Left hindlimb (tissue), 1 donor: ENCODE data around the gene BUD31.
"Not testable (repeated sequence)": the region's sequence is repeated elsewhere in the genome, so short reads cannot be mapped to it uniquely, and the experiment has no call there.

ENCODE experiments used
- DNase-seq: peaks from one replicate; pipeline ENCODE4 v3.0.0-alpha.2; 2018

BUD31 gene

GRCh38 chr7:99408379-99409191, at the start of gene BUD31, which contains the start of gene PDAP1:
Gene BUD31 (plus strand): TSS chr7:99408969. CDS start chr7:99411093, 2,124 bp downstream.
Gene PDAP1 (minus strand): TSS chr7:99408597. CDS start chr7:99408548, 49 bp downstream.
- DNase-seq: peak; percentile 96

DNA sequence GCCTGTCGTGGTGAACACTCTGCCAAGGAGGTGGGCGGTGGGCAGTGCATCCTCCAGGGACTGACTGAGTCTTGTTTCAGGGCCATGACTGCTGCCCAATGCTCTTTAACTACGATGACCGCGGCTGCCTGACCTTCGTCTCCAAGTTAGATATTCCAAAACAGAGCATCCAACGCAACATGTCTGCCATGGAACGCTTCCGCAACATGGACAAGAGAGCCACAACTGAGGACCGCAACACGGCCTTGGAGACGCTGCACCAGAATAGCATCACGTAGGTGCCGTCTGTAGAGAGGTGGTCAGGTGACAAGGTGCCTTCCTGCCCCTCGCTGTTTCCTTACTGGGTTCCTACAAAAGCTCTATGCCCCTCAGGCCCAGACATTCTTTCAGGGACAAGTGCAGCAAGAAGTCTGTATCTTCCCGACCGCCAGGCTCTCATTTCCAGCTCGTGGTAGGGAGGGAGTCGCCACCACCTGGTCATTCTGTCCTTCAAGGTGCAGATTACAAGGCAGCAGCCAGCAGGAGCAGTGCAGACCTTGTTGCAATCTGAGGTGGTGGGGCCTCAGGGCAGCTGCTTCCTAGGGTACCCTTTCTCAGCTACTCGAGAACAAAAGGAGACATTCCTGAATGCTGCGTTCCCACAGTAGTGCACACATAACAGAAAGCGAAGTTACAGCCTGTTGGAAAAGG, 49.2 kb upstream of the BUD31 start:
- no peak for DNase-seq

- no peak for DNase-seq
These were observed 46.0 kb upstream of the BUD31 start for GRCh38 chr7:99362801-99363200.

DNA sequence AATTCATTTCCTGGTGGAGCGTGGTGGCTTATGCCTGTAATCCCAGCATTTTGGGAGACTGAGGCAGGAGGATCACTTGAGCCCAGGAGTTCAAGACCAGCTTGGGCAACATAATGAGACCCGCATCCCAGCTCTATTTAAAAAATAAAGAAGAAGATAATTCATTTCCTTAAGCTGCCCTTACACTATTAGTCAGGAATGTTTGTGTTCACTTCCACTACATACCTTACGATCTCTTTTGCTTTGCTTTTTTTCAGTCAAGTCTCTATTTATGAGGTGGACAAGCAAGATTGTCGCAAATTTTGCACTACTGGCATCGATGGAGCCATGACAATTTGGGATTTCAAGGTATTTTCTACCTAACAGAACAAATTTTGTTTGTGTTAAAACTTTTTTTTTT, 45.5 kb upstream of the BUD31 start:
- DNase-seq: no peak

DNA sequence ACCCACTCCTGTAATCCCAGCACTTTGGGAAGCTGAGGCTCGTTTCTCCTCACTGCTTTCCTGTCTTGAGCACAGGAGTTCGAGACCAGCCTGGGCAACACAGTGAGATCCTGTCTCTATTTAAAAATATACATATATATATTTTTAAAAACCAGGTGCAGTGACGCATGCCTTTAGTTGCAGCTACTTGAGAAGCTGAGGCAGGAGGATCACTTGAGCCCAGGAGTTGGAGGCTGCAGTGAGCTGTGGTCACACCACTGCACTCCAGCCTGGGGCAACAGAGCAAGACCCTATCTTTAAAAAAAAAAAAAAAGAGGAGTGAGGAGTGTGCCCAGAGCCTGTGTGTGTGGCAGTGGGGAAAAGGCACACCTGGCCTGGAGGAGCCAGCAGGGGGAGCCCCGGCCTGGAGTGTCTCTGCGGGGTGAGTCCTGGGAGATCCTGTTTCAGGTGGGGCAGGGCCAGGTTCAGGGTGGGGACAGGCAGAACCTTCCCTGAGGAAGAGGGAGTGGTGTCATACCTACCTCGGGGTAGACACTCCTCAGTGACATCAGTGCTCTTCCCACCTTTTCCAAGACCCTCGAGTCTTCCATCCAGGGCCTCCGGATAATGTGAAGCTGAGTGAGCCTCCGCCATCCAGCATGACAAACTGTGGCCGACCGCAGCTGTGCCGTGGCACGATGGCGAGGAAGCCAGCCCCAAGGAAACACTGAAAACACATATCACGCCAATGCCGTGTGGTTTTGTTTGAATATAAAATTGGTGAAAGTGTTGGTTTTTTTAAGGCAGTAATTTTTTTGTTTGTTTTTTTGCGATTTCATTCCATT, 43.2 kb upstream of the BUD31 start:
- no peak for DNase-seq

GRCh38 chr7:99366646-99367045, 42.1 kb upstream of the BUD31 start:
- no peak for DNase-seq

GRCh38 chr7:99368750-99369389, 39.9 kb upstream of the BUD31 start:
- no peak for DNase-seq

DNA sequence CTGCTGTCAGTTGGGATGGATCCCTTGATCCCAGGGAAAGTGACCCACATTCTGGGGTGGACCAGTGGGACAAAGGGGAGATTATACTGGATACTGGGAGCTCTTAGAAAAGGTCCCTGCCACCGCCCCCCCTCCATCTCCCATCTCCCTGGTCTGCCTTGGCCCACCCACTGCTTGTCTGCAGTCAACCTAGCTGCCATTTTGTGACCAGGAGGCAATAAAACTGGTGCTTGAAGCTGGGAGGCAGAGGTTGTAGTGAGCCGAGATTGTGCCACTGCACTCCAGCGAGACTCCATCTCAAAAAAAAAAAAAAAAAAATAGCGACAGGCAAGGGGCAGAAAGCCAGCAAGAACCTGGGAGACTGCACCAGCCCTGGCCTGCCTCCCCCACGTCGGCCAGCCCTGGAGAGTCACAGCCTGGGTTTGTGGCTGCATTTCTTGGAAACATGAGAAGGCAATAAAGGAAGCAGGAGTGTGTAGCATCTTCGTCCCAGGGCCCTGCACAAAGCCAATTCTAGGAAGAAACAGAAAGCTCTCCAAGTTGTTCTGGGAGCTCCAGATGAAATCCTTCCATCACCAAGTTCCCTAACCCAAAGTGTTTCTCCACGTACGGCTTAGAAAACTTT, 38.9 kb upstream of the BUD31 start:
- peak; percentile 63 for DNase-seq

- DNase-seq: no peak
These were observed 37.3 kb upstream of the BUD31 start for GRCh38 chr7:99371376-99371920.

- no peak for DNase-seq
These were observed 36.3 kb upstream of the BUD31 start for GRCh38 chr7:99372275-99373090.

DNA sequence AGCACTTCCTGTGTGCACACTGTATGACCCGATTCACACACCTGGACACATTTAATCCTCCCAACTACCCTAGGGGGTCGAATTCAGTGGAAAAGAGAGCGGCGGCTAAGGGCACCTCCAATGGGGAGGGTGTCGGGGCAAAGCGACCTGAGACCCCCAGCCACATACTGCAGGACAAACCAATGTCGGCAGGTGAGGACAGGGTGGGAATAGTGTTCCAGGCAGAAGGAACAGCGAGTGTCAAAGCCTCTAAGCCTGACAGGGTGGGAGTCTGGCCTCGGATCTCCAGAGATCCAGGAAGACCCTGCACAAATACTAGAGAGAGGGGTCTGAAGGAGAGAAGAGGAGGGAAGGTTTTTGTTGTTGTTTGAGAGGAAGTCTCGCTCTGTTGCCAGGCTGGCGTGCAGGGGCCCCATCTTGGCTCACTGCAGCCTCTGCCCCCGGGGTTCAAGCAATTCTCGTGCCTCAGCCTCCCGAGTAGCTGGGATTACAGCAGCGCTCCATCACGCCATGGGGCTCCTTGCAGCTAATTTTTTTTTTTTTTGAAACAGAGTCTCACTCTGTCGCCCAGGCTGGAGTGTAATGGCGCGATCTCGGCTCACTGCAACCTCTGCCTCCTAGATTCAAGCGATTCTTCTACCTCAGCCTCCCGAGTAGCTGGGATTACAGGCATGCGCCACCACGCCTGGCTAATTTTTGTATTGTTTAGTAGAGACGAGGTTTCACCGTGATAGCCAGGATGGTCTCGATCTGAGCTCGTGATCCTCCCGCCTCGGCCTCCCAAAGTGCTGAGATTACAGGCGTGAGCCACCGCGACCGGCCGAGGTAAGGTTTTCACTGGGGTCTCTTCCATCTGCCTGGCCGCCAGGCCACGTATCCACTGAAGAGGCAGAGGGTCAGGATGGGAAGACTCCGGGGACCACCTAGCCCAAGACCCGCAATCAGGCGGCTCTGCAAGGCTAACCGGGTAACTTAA, 35.4 kb upstream of the BUD31 start:
- no peak for DNase-seq

- DNase-seq: peak; percentile 85
These were observed 34.4 kb upstream of the BUD31 start, which contains the start of gene ARPC1B for GRCh38 chr7:99374111-99375064. Gene ARPC1B (plus strand): TSS chr7:99374730. CDS start chr7:99385715, 10,985 bp downstream.

DNA sequence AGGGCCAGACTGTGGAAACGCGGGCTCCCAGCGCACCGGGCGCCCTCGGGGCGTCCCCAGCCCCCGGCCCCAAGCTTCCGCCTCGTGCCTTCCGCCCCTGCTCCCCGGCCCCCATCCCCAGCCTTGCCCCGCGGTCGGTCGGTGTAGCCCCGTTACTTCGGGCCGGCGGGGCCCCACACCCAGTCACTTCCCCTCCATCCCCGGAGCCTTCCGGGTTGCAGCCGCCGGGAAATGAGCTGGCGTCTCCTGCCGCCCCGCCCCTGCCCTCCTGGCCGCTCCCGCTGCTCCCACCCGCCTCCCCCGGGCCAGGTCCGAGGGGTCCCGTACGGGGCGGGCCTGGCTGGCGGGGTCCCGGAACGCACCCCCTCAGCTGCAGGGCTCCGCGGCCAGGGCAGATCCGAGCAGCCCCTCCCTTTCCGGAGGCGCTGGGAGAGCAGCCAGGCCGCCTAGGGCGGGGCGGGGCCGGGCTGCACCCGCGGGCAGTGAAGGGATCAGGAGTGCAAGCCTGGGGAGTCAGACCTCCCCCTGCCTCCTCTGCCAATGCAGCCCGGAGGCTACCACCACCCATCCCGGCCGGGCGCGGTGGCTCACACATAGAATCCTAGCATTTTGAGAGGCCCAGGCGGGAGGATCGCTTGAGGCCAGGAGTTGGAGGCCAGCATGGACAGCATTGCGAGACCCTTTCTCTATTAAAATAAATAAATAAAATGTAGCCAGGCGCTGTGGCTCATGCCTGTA, 33.5 kb upstream of the BUD31 start:
- DNase-seq: peak; percentile 86

DNA sequence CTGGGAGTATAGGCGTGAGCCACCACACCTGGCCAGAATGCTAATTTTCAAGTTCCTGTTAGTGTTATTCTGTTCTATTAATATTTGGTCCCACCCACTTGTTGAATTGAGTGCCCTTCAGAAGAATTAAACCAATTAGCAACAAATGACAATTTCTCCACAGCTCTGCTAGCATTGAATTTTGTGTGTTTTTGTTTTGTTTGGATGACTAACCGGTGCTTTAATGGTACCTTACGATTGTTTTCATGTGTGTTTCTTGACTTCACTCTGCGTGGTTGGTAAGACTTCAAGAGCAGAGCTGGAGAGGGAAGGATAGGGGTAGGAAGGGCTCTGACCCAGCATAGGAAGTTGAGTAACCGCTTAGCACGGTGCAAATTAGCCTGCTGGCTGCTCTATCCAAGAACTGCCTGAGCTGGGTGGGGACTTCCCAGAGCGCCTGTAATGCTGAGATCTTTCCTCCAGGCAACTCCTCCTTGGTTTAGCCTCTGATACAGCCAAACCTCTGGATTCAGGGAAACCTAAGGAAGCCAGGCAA, 29.7 kb upstream of the BUD31 start:
- peak; percentile 80 for DNase-seq

DNA sequence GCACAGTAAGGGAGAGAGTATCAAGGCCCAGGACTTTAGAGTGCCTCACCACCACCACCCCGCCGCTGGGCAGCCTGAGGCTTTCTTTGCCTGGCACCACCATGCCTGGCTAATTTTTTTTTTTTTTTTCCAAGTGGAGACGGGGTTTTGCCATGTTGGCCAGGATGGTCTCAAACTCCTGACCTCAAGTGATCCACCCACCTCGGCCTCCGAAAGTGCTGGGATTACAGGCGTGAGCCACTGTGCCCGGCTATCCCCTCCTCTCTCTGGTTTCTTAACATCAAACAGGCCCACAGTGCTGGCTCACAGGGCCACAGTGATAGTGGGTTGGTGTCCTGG, 29.1 kb upstream of the BUD31 start:
- not testable (repeated sequence) for DNase-seq

DNA sequence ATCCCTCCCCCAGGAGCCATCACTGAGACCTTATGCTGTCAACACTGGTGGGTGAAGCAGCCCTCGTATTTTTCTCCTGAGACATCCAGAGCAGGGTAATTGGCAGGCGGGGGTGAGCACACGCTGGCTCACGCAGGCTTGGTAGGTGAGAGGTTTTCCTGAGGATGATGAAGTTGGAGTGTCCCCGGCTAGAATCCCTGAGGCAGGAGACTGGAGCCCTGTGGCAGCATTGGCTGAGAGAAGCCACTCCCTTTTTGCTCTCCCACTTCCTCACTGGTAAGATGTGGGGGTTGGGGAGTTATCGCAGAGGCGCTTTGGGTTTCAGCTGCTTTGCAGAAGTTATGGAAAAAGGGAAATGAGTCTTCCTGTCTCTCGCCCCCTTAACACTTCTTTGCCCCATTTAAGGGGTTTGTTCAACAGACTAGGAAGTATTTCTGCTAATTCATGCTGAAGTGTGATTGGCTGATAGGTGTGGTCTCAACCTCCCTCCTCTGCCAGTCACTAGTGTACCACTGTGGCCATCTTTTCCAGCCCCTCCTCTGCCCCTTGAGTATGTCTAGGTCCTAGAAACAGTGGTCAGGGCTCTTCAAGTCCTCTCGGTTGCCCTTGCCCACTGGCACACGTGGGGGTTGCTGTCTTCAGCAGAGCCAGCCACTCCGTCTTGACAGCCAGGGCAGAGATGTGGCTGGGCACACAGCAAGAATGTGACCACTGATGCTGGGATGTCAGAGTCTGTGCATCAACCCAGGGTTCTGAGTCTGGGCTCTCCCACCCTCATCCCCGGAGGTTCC, 28.5 kb upstream of the BUD31 start:
- DNase-seq: no peak
